Measurements from ENCODE around the gene CDC40. TPM values are rescaled to one million over a fixed set of nuclear protein-coding genes. Genes with fewer than 3 reads are reported as not detected.

Gene CDC40
- total and polyA plus RNA-seq, 10 of the 15 experiments (the other 5 are each of a cell fraction or from before 2014, with no cell fraction given) = 20.1 to 35.5 (median 26.1) TPM

DNA sequence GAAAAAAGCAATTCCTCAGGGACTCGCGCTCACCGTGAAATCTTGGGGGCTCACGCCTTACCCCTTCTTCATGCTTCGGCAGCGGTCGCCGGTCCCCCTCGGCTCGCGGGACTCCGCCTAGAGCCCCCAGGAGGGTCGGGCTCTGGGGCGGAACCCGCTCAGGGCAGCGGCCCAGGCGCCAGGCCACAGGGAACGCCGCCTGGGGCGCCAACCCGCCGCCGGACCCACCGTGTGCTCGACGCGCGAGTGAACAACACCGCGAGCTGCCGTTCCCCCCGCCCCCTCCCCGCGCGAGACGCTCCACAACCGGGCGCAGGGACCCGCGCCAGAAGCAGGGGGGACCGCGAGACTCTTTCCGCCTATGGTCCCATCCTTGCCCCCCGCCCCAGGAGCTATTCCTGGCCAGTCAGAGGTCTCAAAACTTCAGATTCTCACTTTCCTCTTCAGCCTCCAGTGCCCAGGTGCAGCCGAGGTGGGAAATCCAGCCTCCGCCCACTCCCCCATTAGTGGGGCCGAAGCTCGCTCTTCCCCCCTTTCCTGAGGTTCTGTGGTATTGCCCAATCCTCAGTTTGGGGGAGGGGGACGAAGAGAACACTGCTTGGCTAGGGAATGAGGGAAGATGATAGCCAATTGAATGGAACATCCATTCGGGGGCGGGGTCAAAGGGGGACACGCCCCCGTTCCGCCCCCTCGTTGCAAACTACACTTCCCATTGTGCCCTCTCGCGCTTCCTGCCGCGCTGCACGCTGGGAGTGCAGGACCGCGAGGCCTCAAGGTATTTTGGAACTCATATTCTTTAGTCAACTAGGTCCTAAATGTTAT is 610 bp upstream of the CDC40 start, which contains the start of gene WASF1 (continued):
- TF ChIP-seq ATF7 (IDR thresholded peaks at IDR 0.05; ENCODE audit: low read depth) (no peak), EP300 (IDR thresholded peaks at IDR 0.05; ENCODE audit: borderline replicate concordance in 1 of 2, control insufficient read depth in 1 of 2, low read depth in 2 of 2, low read length in 2 of 2) (0 out of 4 replicates have a peak, but pooled peaks of 1 of the 2 experiments have one; percentile 1), CHD4 (IDR thresholded peaks at IDR 0.05) (no peak), EZH2 (IDR thresholded peaks at IDR 0.05; ENCODE audit: borderline replicate concordance, control insufficient read depth, low read depth, low read length) (no peak), MYC (IDR thresholded peaks at IDR 0.05; ENCODE audit: insufficient read depth, insufficient read length, insufficient replicate concordance, low read length, severe bottlenecking) (no peak), SIX5 (IDR thresholded peaks at IDR 0.05; ENCODE audit: low read depth, low read length, severe bottlenecking) (peak; percentile 96), RBBP5 (conservative IDR thresholded peaks at IDR 0.05) (no peak), YY1 (IDR thresholded peaks at IDR 0.05; ENCODE audit: low read depth, low read length) (no peak; the same call in none of the 2 replicates), ZNF384 (IDR thresholded peaks at IDR 0.05; ENCODE audit: borderline replicate concordance, low read depth, low read length) (no peak), PBX3 (IDR thresholded peaks at IDR 0.05; ENCODE audit: insufficient replicate concordance, low read depth, low read length) (no peak), DPF2 (IDR thresholded peaks at IDR 0.05) (no peak), STAT1 (conservative IDR thresholded peaks at IDR 0.05) (no peak), NR2C2 (IDR thresholded peaks at IDR 0.05; ENCODE audit: borderline replicate concordance, control insufficient read depth, insufficient read length, low read depth) (no peak), SMAD1 (IDR thresholded peaks at IDR 0.05; ENCODE audit: low read depth, partially characterized antibody) (no peak), ZNF622 (IDR thresholded peaks at IDR 0.05) (no peak), KAT2A (conservative IDR thresholded peaks at IDR 0.05; ENCODE audit: control insufficient read depth, low read depth, low read length) (no peak), MXI1 (IDR thresholded peaks at IDR 0.05; ENCODE audit: low read depth, low read length) (no peak; the same call in 1 of the 2 replicates), ZNF207 (IDR thresholded peaks at IDR 0.05; ENCODE audit: borderline replicate concordance) (no peak; the same call in 1 of the 2 replicates), CEBPZ (IDR thresholded peaks at IDR 0.05; ENCODE audit: low read depth, low read length) (no peak)
- TF ChIP-seq, protein P1, sequence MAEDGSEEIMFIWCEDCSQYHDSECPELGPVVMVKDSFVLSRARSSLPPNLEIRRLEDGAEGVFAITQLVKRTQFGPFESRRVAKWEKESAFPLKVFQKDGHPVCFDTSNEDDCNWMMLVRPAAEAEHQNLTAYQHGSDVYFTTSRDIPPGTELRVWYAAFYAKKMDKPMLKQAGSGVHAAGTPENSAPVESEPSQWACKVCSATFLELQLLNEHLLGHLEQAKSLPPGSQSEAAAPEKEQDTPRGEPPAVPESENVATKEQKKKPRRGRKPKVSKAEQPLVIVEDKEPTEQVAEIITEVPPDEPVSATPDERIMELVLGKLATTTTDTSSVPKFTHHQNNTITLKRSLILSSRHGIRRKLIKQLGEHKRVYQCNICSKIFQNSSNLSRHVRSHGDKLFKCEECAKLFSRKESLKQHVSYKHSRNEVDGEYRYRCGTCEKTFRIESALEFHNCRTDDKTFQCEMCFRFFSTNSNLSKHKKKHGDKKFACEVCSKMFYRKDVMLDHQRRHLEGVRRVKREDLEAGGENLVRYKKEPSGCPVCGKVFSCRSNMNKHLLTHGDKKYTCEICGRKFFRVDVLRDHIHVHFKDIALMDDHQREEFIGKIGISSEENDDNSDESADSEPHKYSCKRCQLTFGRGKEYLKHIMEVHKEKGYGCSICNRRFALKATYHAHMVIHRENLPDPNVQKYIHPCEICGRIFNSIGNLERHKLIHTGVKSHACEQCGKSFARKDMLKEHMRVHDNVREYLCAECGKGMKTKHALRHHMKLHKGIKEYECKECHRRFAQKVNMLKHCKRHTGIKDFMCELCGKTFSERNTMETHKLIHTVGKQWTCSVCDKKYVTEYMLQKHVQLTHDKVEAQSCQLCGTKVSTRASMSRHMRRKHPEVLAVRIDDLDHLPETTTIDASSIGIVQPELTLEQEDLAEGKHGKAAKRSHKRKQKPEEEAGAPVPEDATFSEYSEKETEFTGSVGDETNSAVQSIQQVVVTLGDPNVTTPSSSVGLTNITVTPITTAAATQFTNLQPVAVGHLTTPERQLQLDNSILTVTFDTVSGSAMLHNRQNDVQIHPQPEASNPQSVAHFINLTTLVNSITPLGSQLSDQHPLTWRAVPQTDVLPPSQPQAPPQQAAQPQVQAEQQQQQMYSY (CRISPR knock-in tag; IDR thresholded peaks at IDR 0.05) = no peak
- TF ChIP-seq, protein P2, sequence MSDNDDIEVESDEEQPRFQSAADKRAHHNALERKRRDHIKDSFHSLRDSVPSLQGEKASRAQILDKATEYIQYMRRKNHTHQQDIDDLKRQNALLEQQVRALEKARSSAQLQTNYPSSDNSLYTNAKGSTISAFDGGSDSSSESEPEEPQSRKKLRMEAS (IDR thresholded peaks at IDR 0.05; ENCODE audit: low read depth, low read length) = no peak
